ENCODE data around the gene C20orf202. TPM values are rescaled to one million over a fixed set of nuclear protein-coding genes. Genes with fewer than 3 reads are reported as not detected.
"Not testable (repeated sequence)": the region's sequence is repeated elsewhere in the genome, so short reads cannot be mapped to it uniquely, and the experiment has no call there.

The C20orf202 gene
- total RNA-seq, 1 experiment from 2014 or later = not detected

DNA sequence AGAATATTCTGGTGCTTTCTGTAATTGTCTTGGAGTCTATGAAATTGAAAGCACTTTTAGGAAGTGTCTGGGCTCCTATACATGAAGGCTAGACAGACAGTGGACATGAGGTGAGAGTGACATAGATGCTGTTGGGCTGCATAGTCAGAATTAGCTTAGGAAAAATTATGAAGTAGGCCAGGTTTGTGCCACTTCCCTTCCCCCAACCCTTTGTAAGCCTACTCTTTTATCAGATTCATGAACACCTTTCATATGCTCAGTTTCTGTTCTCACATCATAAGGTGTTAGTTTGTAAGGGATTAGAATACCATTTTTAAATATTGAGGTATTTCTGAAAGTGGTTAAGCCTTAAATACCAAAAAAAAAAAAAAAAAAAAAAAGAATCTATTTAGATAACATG is 44.4 kb downstream of the C20orf202 start:
- no peak for DNase-seq (ENCODE audit: low read depth)

DNA sequence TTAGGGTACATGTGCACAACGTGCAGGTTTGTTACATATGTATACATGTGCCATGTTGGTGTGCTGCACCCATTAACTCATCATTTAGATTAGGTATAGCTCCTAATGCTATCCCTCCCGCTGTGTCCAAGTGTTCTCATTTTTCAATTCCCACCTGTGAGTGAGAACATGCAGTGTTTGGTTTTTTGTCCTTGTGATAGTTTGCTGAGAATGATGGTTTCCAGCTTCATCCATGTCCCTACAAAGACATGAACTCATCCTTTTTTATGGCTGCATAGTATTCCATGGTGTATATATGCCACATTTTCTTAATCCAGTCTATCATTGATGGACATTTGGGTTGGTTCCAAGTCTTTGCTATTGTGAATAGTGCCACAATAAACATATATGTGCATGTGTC is 47.0 kb downstream of the C20orf202 start:
- DNase-seq (ENCODE audit: low read depth) = not testable (repeated sequence)

DNA sequence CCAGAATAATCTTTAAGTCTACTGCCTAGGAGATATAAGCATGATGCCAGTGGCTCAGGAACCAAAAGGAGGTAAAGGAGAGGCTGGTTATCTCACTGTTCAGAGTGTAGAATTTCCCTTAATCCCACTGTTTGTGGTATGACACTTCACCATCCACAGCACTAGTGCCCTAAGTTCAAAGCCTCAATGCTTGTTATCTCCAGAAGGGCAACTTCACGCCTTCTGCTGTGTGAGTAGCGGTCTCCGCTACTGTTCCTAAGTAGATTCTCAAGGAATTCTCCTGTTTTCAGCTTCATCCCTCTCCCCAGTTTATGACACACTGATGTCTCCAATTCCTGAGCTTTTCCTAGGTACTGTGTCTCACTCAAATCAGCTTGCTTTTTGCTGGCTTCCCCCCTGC is 49.2 kb downstream of the C20orf202 start:
- DNase-seq (ENCODE audit: low read depth) = no peak

DNA sequence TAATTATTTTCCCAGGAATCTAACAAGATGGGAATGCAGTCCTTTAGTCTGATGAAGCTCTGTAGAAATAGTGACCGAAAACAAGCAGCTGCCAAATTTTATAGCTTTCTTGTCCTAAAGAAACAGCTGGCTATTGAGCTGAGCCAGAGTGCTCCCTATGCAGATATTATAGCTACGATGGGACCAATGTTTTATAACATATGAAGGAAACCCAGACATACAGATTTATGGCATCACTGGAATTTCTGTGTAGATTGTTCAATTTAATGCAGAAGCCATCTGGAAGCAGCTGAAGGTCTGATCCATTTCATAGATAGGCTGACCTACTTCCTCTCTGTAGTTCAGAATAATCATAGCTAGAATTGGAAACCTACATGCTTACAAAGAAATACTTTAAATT is 51.0 kb downstream of the C20orf202 start:
- DNase-seq (ENCODE audit: low read depth) = no peak

DNA sequence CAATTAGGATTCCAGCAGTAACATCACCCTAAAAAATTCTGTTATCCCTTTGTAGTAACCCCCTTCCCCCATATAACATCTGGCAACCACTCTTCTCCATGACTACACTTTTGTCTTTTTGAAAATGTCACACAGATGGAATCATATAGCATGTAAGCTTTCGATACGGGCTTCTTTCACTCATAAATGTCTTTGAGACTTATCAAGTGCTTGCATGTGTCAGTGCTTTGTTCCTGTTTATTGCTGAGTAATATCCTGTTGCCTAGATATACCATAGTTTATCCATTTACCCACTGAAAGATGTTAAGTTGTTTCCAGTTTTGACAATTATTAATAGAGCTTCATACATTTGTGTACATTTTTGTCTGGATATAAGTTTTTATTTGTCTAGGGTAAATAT is 52.4 kb downstream of the C20orf202 start:
- DNase-seq (ENCODE audit: low read depth) = no peak

Other genes starting within 250 kb of the C20orf202 start
- gene RSPO4, start 201.1 kb upstream of the C20orf202 start, total RNA-seq (2014; rRNA removed; shearing (Covaris generic)) = 0.20 TPM in 1 of 2 replicates, not detected in the other
- 98.6 and 99.8 TPM in 2 replicates for gene PSMF1, start 84.9 kb upstream of the C20orf202 start, total RNA-seq (2014; rRNA removed; shearing (Covaris generic))
- not detected in 2 replicates for gene TMEM74B, start 18.5 kb upstream of the C20orf202 start, total RNA-seq (2014; rRNA removed; shearing (Covaris generic))
- 0.98 and 1.4 TPM in 2 replicates for gene RAD21L1, start 22.6 kb downstream of the C20orf202 start, total RNA-seq (2014; rRNA removed; shearing (Covaris generic))
- 7.0 and 9.4 TPM in 2 replicates for gene SNPH, start 62.8 kb downstream of the C20orf202 start, total RNA-seq (2014; rRNA removed; shearing (Covaris generic))
- 4.8 and 6.4 TPM in 2 replicates for gene SDCBP2, start 125.7 kb downstream of the C20orf202 start, total RNA-seq (2014; rRNA removed; shearing (Covaris generic))
- gene FKBP1A, start 189.6 kb downstream of the C20orf202 start, total RNA-seq (2014; rRNA removed; shearing (Covaris generic)) = 527 and 564 TPM in 2 replicates

All from RPMI7951 (cell line).